GM12872 (cell line): Measurements from ENCODE around the gene WAC.

Source experiments
- CTCF ChIP-seq: IDR thresholded peaks from 3 replicates; pipeline ENCODE4 v1.5.1; 2011; ENCODE audit warnings: low read depth, mild to moderate bottlenecking, low read length, moderate library complexity; ENCODE audit not compliant: insufficient read depth

The WAC gene

DNA sequence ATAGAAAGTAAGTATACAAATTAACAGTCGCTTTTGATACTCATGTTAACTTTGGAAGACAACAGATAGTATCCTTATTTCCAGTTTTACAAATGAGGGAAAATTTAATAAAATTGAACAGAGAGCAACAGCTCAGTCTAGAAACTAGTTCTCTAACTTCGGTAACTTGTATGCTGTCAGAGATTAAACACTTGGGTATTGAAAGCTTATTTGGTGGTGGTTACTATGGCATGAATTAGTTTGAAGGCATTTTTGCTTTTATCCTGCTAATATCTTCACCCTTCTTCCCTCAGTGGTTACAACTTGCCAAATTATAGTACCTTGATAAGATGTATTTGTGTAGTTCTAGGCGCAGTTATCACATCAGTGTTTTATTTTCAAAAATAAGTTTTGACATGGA, 7.2 kb downstream of the WAC start:
- TF ChIP-seq CTCF: no peak

GRCh38 chr10:28541717-28542365, 8.9 kb downstream of the WAC start:
- no peak for TF ChIP-seq CTCF

DNA sequence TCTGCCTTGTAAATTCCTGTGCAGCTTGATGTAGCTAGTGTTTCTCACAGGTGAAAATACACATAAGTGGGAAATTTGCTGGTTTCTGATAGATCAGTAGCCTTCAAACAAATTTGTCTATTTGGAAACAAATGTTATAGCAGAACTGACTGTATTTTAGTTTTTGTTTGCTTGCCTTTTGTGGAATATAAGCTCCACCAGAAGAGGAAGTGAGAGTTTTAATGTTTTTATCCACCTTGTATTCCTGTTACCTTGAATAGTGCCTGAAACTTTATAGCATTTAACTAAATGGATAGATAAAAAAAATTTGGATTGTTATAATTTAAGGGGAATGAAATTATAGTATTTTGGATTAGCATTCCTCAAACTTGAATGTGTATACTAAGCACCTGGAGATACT, 9.8 kb downstream of the WAC start:
- TF ChIP-seq CTCF: no peak

DNA sequence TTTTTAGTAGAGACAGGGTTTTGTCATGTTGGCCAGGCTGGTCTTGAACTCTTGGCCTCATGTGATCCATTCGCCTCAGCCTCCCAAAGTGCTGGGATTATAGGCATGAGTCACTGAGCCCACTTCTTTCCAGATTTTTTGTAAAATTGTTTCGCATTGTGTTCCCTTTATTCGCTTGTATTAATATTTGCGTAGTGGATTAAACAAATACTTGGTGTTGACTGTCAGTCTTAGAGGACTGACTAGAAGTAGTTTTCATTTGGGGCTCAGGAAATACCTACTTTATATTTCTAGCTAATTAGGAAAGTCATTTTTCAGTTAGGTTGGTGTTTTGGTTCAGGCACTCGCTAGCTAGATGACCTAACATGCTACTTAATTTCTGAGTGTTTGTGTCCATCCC, 11.1 kb downstream of the WAC start:
- no peak for TF ChIP-seq CTCF

DNA sequence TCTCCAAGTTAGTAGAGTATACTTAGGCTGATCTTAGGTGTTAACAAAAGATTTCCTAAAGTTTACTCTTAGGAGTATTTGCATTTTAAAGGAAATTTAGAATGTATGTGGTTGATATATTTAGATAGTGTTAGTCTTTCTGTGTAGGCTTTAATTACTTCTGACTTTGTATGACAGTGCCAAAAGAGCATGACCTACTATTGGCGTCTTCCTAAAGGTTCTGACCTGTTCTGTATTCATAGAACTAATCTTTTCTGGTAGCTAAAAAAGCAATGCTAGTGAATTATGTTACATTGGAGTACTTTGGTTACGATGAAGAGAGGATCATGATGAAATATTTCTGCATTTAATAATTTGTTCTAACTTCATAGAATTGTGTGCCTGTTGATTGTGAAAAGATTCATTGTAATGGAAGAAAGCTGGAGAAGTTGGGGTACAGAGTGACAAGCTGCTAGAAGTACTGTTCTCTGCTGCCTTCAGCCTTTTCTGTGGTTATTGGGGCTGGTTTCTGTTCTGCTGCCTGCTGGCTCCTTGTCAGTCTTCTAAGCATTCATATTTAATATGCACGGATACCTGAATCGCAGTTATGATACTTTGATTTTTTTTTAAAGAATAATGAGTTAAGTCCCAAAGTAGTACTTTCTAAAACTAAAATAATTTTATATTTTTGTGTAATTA, 13.2 kb downstream of the WAC start:
- no peak for TF ChIP-seq CTCF

DNA sequence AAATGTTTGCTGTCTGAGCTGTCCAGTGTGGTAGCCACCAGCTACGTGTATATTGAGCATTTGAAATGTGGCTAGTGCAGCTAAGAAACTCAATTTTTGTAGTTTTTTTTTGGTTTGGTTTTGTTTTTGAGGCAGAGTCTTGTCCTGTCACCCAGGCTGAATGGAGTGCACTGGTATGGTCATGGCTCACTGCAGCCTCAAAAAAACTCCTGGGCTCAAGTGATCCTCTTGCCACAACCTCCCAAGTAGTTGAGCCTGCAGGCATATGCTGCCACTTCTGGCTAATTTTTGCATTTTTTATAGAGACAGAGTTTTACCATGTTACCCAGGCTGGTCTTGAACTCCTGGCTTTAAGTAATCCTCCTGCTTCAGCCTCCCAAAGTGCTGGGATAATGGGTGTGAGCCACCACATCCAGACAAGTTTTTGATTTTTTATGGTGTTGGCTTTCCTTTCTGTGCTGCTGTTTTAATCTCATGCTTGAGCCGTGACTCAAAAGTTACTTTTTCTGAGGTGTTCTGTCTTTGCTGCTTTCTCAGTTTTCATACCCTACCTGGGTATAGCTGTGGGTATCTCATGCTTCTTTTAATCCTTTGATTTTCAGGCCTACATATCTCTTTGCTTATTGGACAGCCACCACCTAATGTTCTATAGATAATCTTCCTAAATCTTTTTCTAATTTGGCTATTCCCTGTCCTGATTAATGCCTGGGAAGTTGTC, 16.0 kb downstream of the WAC start:
- no peak for TF ChIP-seq CTCF

DNA sequence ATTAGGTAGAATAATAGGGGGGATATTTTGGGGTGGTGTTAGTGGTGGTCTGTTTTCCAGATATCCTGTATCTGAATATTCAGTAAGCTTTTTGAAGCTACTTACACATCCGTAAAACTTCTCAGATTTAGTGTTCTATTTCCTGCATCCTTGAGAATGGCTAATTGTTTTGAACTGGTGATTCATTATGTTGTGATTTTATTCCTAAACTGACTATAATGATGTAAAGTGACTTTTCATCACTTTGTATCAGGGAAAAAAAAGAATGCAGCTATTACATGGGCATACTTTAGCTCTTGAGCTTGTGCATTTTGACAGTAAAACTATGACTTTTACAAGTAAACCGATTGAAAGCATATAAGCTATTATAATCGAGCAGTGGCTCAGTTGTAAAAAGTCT, 18.2 kb downstream of the WAC start:
- no peak for TF ChIP-seq CTCF
